ENCODE results near the gene NHERF1. TPM values are rescaled to one million over a fixed set of nuclear protein-coding genes. Genes with fewer than 3 reads are reported as not detected.

NHERF1 gene
- total and polyA plus RNA-seq, 2 of the 13 experiments (the other 11 are each of a cell fraction or from before 2014, with no cell fraction given): 169 to 269 TPM

GRCh38 chr17:74750327-74751069 is 2.1 kb downstream of the NHERF1 start (continued):
- no peak for TF ChIP-seq ZNF678 (CRISPR knock-in tag; IDR thresholded peaks at IDR 0.05)
- no peak for TF ChIP-seq ZFP82 (CRISPR knock-in tag; IDR thresholded peaks at IDR 0.05; ENCODE audit: borderline replicate concordance)
- TF ChIP-seq ZNF740 (CRISPR knock-in tag; IDR thresholded peaks at IDR 0.05): peak; percentile 80; the same call in 1 of the 2 replicates
- TF ChIP-seq YY1 (IDR thresholded peaks at IDR 0.05; ENCODE audit: insufficient read depth, insufficient replicate concordance, low read depth, low read length): peak; percentile 60
- peak; percentile 79; the same call in 1 of the 2 replicates for TF ChIP-seq ZSCAN20 (CRISPR knock-in tag; IDR thresholded peaks at IDR 0.05; ENCODE audit: borderline replicate concordance)
- TF ChIP-seq GATAD2A (CRISPR knock-in tag; IDR thresholded peaks at IDR 0.05): peak; percentile 96
- TF ChIP-seq ZNF160 (CRISPR knock-in tag; IDR thresholded peaks at IDR 0.05): peak; percentile 76
- TF ChIP-seq PHF5A (CRISPR knock-in tag; IDR thresholded peaks at IDR 0.05; ENCODE audit: low read depth, unreplicated experiment): peak; percentile 75
- TF ChIP-seq ZNF800 (CRISPR knock-in tag; IDR thresholded peaks at IDR 0.05): peak; percentile 77; the same call in 1 of the 2 replicates
- TF ChIP-seq ZNF709 (CRISPR knock-in tag; IDR thresholded peaks at IDR 0.05): no peak
- TF ChIP-seq SNAPC2 (CRISPR knock-in tag; IDR thresholded peaks at IDR 0.05): no peak
- TF ChIP-seq JUNB (CRISPR knock-in tag; IDR thresholded peaks at IDR 0.05; ENCODE audit: borderline replicate concordance): no peak
- TF ChIP-seq FOSL1 (CRISPR knock-in tag; IDR thresholded peaks at IDR 0.05; ENCODE audit: borderline replicate concordance): no peak
- TF ChIP-seq STAT5B (CRISPR knock-in tag; IDR thresholded peaks at IDR 0.05): no peak
- TF ChIP-seq CC2D1A (CRISPR knock-in tag; IDR thresholded peaks at IDR 0.05): no peak
- TF ChIP-seq ZNF670 (CRISPR knock-in tag; IDR thresholded peaks at IDR 0.05; ENCODE audit: borderline replicate concordance): 0 out of 2 replicates have a peak, but pooled peaks have one; percentile 87
- TF ChIP-seq PLRG1 (conservative IDR thresholded peaks at IDR 0.05): no peak
- 0 out of 2 replicates have a peak, but pooled peaks have one; percentile 53 for TF ChIP-seq ZNF513 (CRISPR knock-in tag; conservative IDR thresholded peaks at IDR 0.05)
- TF ChIP-seq ZNF597 (CRISPR knock-in tag; IDR thresholded peaks at IDR 0.05): no peak
- no peak for TF ChIP-seq ZBTB4 (CRISPR knock-in tag; IDR thresholded peaks at IDR 0.05; ENCODE audit: borderline replicate concordance)
